ENCODE measurements around the gene ZNF512.
A peak's percentile ranks its signal among the peaks of the same experiment; 100 is the strongest.
"Not testable (repeated sequence)": the region's sequence is repeated elsewhere in the genome, so short reads cannot be mapped to it uniquely, and the experiment has no call there.

ZNF512 gene

GRCh38 chr2:27606611-27607010, 23.8 kb downstream of the ZNF512 start:
- no peak overlapping the region for H3K27ac ChIP-seq
- no peak for TF ChIP-seq ZFX (IDR thresholded peaks at IDR 0.05)
- TF ChIP-seq, protein P1, sequence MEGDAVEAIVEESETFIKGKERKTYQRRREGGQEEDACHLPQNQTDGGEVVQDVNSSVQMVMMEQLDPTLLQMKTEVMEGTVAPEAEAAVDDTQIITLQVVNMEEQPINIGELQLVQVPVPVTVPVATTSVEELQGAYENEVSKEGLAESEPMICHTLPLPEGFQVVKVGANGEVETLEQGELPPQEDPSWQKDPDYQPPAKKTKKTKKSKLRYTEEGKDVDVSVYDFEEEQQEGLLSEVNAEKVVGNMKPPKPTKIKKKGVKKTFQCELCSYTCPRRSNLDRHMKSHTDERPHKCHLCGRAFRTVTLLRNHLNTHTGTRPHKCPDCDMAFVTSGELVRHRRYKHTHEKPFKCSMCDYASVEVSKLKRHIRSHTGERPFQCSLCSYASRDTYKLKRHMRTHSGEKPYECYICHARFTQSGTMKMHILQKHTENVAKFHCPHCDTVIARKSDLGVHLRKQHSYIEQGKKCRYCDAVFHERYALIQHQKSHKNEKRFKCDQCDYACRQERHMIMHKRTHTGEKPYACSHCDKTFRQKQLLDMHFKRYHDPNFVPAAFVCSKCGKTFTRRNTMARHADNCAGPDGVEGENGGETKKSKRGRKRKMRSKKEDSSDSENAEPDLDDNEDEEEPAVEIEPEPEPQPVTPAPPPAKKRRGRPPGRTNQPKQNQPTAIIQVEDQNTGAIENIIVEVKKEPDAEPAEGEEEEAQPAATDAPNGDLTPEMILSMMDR (conservative IDR thresholded peaks at IDR 0.05), result no peak

GRCh38 chr2:27613985-27614384, 31.1 kb downstream of the ZNF512 start:
- no peak overlapping the region for H3K27ac ChIP-seq
- TF ChIP-seq, protein P1 (conservative IDR thresholded peaks at IDR 0.05), result no peak
- no peak for TF ChIP-seq ZFX (IDR thresholded peaks at IDR 0.05)

- no peak for TF ChIP-seq ZFX (IDR thresholded peaks at IDR 0.05)
- TF ChIP-seq, protein P1 (conservative IDR thresholded peaks at IDR 0.05), result no peak
- no peak overlapping the region for H3K27ac ChIP-seq
Measured at GRCh38 chr2:27615316-27615715, 32.5 kb downstream of the ZNF512 start.

DNA sequence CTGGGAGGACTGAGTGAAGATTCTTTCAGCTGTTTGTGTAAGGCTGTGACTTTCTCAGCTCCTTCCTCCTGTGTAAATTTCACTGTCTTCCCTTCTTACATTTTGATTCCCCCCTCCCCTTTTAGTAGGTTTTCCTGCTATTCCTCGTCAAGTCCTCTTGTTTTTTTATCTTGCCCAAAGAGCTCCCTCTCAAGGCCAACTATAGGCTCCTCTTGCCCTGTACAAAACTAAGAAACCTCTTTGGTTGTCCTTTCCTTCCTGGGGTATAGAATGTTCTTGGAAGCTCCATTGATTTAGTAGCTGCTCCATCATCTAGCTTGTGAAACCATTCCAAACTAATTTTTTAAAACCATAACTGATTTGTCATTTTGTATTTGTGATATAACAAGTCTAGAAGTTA, 38.7 kb downstream of the ZNF512 start:
- no peak overlapping the region for H3K27ac ChIP-seq
- TF ChIP-seq ZFX (IDR thresholded peaks at IDR 0.05), result no peak
- TF ChIP-seq, protein P1 (conservative IDR thresholded peaks at IDR 0.05), result no peak

DNA sequence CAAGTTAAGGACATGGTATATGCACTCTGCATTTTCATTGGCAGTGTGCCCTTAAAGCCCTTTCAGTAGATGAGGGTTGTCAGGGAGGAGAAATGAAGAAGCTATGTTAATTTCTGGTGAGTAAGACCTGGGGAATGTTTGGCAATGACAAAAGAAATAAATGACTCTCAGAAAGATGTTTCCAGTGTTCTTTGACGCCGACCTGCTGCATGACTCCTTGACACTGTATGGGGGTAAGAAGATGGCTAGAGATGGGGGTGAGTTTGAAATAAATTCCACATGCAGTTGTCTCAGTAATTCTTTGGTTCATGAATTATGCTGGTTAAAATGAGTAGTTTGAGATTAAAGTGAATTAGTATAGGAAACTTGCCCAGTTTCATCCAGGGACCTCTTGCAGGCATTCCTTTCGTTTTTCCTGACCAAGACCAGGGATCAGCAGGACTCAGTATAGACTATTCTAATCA, 40.1 kb downstream of the ZNF512 start:
- TF ChIP-seq ZFX (IDR thresholded peaks at IDR 0.05), result no peak
- TF ChIP-seq, protein P1 (conservative IDR thresholded peaks at IDR 0.05), result no peak
- no peak overlapping the region for H3K27ac ChIP-seq

GRCh38 chr2:27624943-27625342, 42.1 kb downstream of the ZNF512 start:
- TF ChIP-seq ZFX (IDR thresholded peaks at IDR 0.05), result no peak
- no peak overlapping the region for H3K27ac ChIP-seq

DNA sequence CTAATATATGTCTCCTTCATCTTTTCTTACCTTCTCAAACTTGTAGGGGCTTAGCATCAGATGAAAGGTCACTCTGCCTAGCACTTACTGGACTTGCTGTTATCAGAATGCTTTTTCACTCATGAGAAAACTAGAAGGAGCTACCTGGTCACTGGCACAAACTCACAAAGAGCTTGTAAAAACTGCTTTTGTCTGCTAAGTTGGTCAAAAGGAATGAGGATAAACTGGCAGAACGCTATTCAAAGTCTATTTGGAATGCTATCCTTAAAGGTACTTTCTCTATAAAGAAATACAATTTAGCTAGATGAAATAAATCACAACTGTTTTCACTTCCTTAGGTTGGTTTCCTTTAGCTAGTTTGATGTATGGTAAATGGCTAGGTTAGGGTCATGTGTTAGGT, 43.5 kb downstream of the ZNF512 start:
- H3K27ac ChIP-seq, result not testable (repeated sequence)

- not testable (repeated sequence) for H3K27ac ChIP-seq
Measured at GRCh38 chr2:27626921-27627320, 44.1 kb downstream of the ZNF512 start.

DNA sequence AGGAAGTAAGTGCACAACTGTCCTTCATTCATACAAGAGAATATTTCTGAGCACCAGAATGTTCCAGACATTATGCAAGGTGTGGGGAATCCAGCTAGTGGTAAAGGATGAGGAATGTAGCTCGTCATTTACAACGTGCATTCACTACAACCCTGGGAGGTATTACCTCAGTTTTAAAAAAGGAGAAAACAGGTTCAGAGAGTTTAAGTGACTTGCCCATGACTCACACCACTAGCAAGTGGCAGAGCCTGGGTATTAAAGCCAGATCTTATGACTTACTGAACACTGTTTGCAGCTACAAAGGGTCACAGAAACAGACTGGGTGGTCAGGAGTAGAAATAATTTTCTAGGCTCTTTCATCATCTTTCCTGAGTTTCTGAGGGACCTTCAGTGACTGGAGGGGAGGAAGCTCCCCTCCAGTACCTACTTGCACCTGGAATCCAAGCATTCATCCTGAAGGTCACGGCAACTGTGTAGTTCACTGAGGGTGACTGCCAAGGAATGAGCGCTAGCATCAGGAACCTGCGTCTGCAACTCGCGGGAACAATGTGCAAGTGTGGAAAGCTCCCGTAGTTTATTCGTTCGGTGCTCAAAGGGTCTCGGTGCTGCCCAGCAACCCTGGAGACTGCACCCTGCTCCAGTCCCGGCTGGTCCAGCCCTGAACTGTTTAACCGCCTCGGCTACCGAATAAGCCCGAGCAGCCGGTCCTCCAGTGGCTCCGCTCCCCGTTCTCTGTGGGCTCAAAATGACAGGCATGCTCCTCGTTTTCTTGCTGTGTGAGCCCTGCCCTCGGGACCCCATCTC, 45.3 kb downstream of the ZNF512 start:
- peak overlapping the region; percentile 88 for H3K27ac ChIP-seq

More for the DNA sequence above, 45.3 kb downstream of the ZNF512 start:
- TF ChIP-seq, protein P1 (conservative IDR thresholded peaks at IDR 0.05), result no peak
- no peak for TF ChIP-seq ZFX (IDR thresholded peaks at IDR 0.05)

All from C4-2B (cell line).